ENCODE results near the gene ASZ1. TPM values are rescaled to one million over a fixed set of nuclear protein-coding genes. Genes with fewer than 3 reads are reported as not detected.

The ASZ1 gene
- total and polyA plus RNA-seq, 2 of the 4 experiments (the other 2 are of a cell fraction), result not detected

- Histone ChIP-seq H2AFZ (replicated peaks; ENCODE audit: low read length, poor library complexity) (no peak overlapping the region), H2BK20ac (ENCODE audit: low read depth, low read length) (no peak overlapping the region), H4K5ac (ENCODE audit: low read depth, low read length) (no peak overlapping the region), H3K36me3 (ENCODE audit: control insufficient read depth, insufficient read depth, low read length) (no peaks in the 10 kb centered on the region), H3K27me3 (ENCODE audit: control insufficient read depth, insufficient read depth, low read length) (peaks cover 2% of the 10 kb centered on the region), H3K4me2 (ENCODE audit: low read depth, low read length) (no peak overlapping the region), H2AK9ac (replicated peaks; ENCODE audit: low read depth, low read length, poor library complexity) (no peak overlapping the region), H2BK5ac (ENCODE audit: low read depth, low read length, poor library complexity, severe bottlenecking) (no peak overlapping the region), H2BK15ac (ENCODE audit: low read depth, low read length) (no peak overlapping the region), H3K18ac (ENCODE audit: low read depth, low read length) (no peak overlapping the region), H2BK120ac (ENCODE audit: low read depth, low read length) (no peak overlapping the region), H3K27ac (ENCODE audit: insufficient read depth, low read length) (no peak overlapping the region), H3K9me3 (ENCODE audit: control insufficient read depth, insufficient read depth, low read length) (no peaks in the 10 kb centered on the region), H4K20me1 (ENCODE audit: insufficient read depth, low read length) (no peaks in the 10 kb centered on the region), H3K23ac (ENCODE audit: low read depth, low read length) (no peak overlapping the region), H4K8ac (ENCODE audit: low read depth in 2 of 2, low read length in 2 of 2) (no peak overlapping the region), H2AK5ac (ENCODE audit: low read depth, low read length) (no peak overlapping the region), H3K9me1 (ENCODE audit: insufficient read depth, low read length) (no peaks in the 10 kb centered on the region), H3K4me1 (ENCODE audit: control insufficient read depth, insufficient read depth, low read length) (no peaks in the 10 kb centered on the region), H3K56ac (ENCODE audit: extremely low read depth, insufficient read depth, low read length) (no peak overlapping the region), H3K79me1 (ENCODE audit: low read depth in 1 of 2, low read length in 2 of 2) (no peaks in the 10 kb centered on the region), H3K4me3 (ENCODE audit: insufficient read depth, low read depth, low read length) (no peak overlapping the region), H4K91ac (ENCODE audit: insufficient read depth, low read depth, low read length) (no peak overlapping the region), H3K14ac (replicated peaks; ENCODE audit: low read depth, low read length) (no peak overlapping the region), H3K4ac (ENCODE audit: low read depth, low read length) (no peak overlapping the region), H3K9ac (ENCODE audit: low read depth, low read length) (no peak overlapping the region)
- in situ Hi-C loops (cut with MboI; ENCODE audit: low sequenced_read_pairs) (no loop called here), dilution Hi-C loops (cut with HindIII; ENCODE audit: low sequenced_read_pairs, unreplicated experiment) (no loop called here), intact Hi-C loops (cut with micrococcal nuclease) (no loop called here)
- CTCF ChIA-PET, result no interaction called here
- ATAC-seq (ENCODE audit: low read depth), result no peak
- POLR2A ChIA-PET (ENCODE audit: unreplicated experiment), result no interaction called here
- BruUV-seq (replicated peaks), result no TSS peak
- DNase-seq, result no peak
- TF ChIP-seq MXI1 (IDR thresholded peaks at IDR 0.05; ENCODE audit: borderline replicate concordance, low read depth, low read length), result no peak
- no peak for TF ChIP-seq NFE2L2 (IDR thresholded peaks at IDR 0.05; ENCODE audit: low read depth, low read length)
- TF ChIP-seq SMC3 (IDR thresholded peaks at IDR 0.05; ENCODE audit: low read depth, low read length), result no peak
- TF ChIP-seq CHD1 (IDR thresholded peaks at IDR 0.05; ENCODE audit: low read depth, low read length), result no peak
- no peak for TF ChIP-seq RAD21 (IDR thresholded peaks at IDR 0.05; ENCODE audit: low read length)
- no peak for TF ChIP-seq FOS (IDR thresholded peaks at IDR 0.05; ENCODE audit: low read depth, low read length)
- TF ChIP-seq BHLHE40 (IDR thresholded peaks at IDR 0.05; ENCODE audit: low read depth, low read length), result no peak
- TF ChIP-seq MAFK (IDR thresholded peaks at IDR 0.05; ENCODE audit: low read depth, low read length), result no peak
- TF ChIP-seq RFX5 (IDR thresholded peaks at IDR 0.05; ENCODE audit: low read depth, low read length), result no peak
- TF ChIP-seq, protein P1, sequence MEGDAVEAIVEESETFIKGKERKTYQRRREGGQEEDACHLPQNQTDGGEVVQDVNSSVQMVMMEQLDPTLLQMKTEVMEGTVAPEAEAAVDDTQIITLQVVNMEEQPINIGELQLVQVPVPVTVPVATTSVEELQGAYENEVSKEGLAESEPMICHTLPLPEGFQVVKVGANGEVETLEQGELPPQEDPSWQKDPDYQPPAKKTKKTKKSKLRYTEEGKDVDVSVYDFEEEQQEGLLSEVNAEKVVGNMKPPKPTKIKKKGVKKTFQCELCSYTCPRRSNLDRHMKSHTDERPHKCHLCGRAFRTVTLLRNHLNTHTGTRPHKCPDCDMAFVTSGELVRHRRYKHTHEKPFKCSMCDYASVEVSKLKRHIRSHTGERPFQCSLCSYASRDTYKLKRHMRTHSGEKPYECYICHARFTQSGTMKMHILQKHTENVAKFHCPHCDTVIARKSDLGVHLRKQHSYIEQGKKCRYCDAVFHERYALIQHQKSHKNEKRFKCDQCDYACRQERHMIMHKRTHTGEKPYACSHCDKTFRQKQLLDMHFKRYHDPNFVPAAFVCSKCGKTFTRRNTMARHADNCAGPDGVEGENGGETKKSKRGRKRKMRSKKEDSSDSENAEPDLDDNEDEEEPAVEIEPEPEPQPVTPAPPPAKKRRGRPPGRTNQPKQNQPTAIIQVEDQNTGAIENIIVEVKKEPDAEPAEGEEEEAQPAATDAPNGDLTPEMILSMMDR (conservative IDR thresholded peaks at IDR 0.05; ENCODE audit: low read depth, low read length), result no peak
- TF ChIP-seq RCOR1 (IDR thresholded peaks at IDR 0.05; ENCODE audit: insufficient replicate concordance, low read length), result no peak
Measured at GRCh38 chr7:117346161-117346560, 81.1 kb downstream of the ASZ1 start.
